ENCODE results near the gene AP2A2. TPM values are rescaled to one million over a fixed set of nuclear protein-coding genes. Genes with fewer than 3 reads are reported as not detected.
A peak's percentile ranks its signal among the peaks of the same experiment; 100 is the strongest.

Gene AP2A2
- total RNA-seq, 1 donor from 2014 or later = 69.7 TPM

- Mint-ChIP-seq H3K4me3 (ENCODE audit: unreplicated experiment) (no peak overlapping the region), H3K4me1 (ENCODE audit: low read depth) (peaks cover 45% of the 10 kb centered on the region), H3K9me3 (ENCODE audit: low read depth) (peaks cover 4% of the 10 kb centered on the region), H3K27me3 (ENCODE audit: low read depth) (no peaks in the 10 kb centered on the region), H3K36me3 (ENCODE audit: low read depth) (peaks cover 12% of the 10 kb centered on the region), H3K27ac (ENCODE audit: unreplicated experiment) (peak overlapping the region; percentile 80)
- DNase-seq (ENCODE audit: low spot score) = no peak
- TF ChIP-seq CTCF (IDR thresholded peaks at IDR 0.05) = no peak
Observed at GRCh38 chr11:945986-946385, 20.3 kb downstream of the AP2A2 start.

- peaks cover 46% of the 10 kb centered on the region for H3K4me1 Mint-ChIP-seq (ENCODE audit: low read depth)
- no peak for TF ChIP-seq CTCF (IDR thresholded peaks at IDR 0.05)
- H3K4me3 Mint-ChIP-seq (ENCODE audit: unreplicated experiment) = no peak overlapping the region
- H3K36me3 Mint-ChIP-seq (ENCODE audit: low read depth) = peaks cover 12% of the 10 kb centered on the region
- peaks cover 4% of the 10 kb centered on the region for H3K9me3 Mint-ChIP-seq (ENCODE audit: low read depth)
- H3K27ac Mint-ChIP-seq (ENCODE audit: unreplicated experiment) = no peak overlapping the region
- H3K27me3 Mint-ChIP-seq (ENCODE audit: low read depth) = no peaks in the 10 kb centered on the region
- DNase-seq (ENCODE audit: low spot score) = no peak
Observed at GRCh38 chr11:947744-948143, 22.1 kb downstream of the AP2A2 start.

GRCh38 chr11:951507-951906 lies 25.8 kb downstream of the AP2A2 start:
- no peak for TF ChIP-seq CTCF (IDR thresholded peaks at IDR 0.05)
- peaks cover 4% of the 10 kb centered on the region for H3K9me3 Mint-ChIP-seq (ENCODE audit: low read depth)
- H3K36me3 Mint-ChIP-seq (ENCODE audit: low read depth) = peaks cover 9% of the 10 kb centered on the region
- H3K4me1 Mint-ChIP-seq (ENCODE audit: low read depth) = peaks cover 42% of the 10 kb centered on the region
- H3K27me3 Mint-ChIP-seq (ENCODE audit: low read depth) = no peaks in the 10 kb centered on the region
- no peak for DNase-seq (ENCODE audit: low spot score)
- H3K27ac Mint-ChIP-seq (ENCODE audit: unreplicated experiment) = no peak overlapping the region
- H3K4me3 Mint-ChIP-seq (ENCODE audit: unreplicated experiment) = no peak overlapping the region

GRCh38 chr11:952406-953385 lies 27.0 kb downstream of the AP2A2 start:
- Mint-ChIP-seq H3K36me3 (ENCODE audit: low read depth) (peaks cover 9% of the 10 kb centered on the region), H3K9me3 (ENCODE audit: low read depth) (peaks cover 4% of the 10 kb centered on the region), H3K4me3 (ENCODE audit: unreplicated experiment) (peak overlapping the region; percentile 8), H3K27me3 (ENCODE audit: low read depth) (no peaks in the 10 kb centered on the region), H3K4me1 (ENCODE audit: low read depth) (peaks cover 54% of the 10 kb centered on the region), H3K27ac (ENCODE audit: unreplicated experiment) (peak overlapping the region; percentile 81)
- TF ChIP-seq CTCF (IDR thresholded peaks at IDR 0.05) = no peak
- no peak for DNase-seq (ENCODE audit: low spot score)

GRCh38 chr11:953512-953911 lies 27.8 kb downstream of the AP2A2 start:
- no peak for TF ChIP-seq CTCF (IDR thresholded peaks at IDR 0.05)
- Mint-ChIP-seq H3K4me3 (ENCODE audit: unreplicated experiment) (no peak overlapping the region), H3K9me3 (ENCODE audit: low read depth) (peaks cover 4% of the 10 kb centered on the region), H3K4me1 (ENCODE audit: low read depth) (peaks cover 55% of the 10 kb centered on the region), H3K36me3 (ENCODE audit: low read depth) (peaks cover 6% of the 10 kb centered on the region), H3K27ac (ENCODE audit: unreplicated experiment) (peak overlapping the region; percentile 36), H3K27me3 (ENCODE audit: low read depth) (no peaks in the 10 kb centered on the region)
- DNase-seq (ENCODE audit: low spot score) = no peak

Data from chondrocyte (in vitro differentiated cells).